ENCODE data around the gene DNAH6. TPM values are rescaled to one million over a fixed set of nuclear protein-coding genes. Genes with fewer than 3 reads are reported as not detected.

Gene DNAH6
- polyA plus RNA-seq, 1 donor (not counting 4 experiments of a cell fraction or from before 2014, with no cell fraction given): 0.05 TPM

DNA sequence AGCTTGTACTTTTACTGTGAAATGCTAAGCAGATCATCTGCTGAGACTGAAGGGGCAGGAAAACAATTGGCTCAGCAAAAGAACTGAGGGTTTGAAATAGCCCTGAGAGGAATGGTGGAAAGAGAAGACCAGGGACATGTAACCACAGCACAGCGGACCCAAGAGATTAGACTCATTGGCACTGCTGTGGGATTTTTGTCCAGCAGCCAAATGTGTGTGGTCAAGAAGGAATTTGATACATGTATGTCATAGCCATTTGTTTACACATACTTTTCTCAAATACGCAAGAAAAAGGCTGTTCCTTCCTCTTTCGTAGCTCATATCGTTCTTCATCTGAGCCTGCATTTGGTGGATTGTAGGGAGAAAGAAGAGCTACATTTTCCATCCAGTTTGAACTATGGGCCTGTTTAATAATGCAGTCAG lies 290.8 kb downstream of the DNAH6 start:
- Histone ChIP-seq H3K4me1 (ENCODE audit: control insufficient read depth, extremely low read depth, insufficient read depth, low read length) (no peaks in the 10 kb centered on the region), H2AFZ (ENCODE audit: control insufficient read depth, low read length) (no peak overlapping the region), H3K9ac (ENCODE audit: control insufficient read depth, extremely low read depth, insufficient read depth, low read length) (no peak overlapping the region), H3K36me3 (ENCODE audit: control insufficient read depth in 2 of 2, extremely low read depth in 1 of 2, insufficient read depth in 2 of 2, low read length in 2 of 2) (no peaks in the 10 kb centered on the region), H3K27ac (ENCODE audit: control insufficient read depth, insufficient read depth, low read length) (no peak overlapping the region), H3K79me2 (ENCODE audit: control insufficient read depth, insufficient read depth, low read length) (no peaks in the 10 kb centered on the region), H4K20me1 (ENCODE audit: control insufficient read depth, extremely low read depth, insufficient read depth, low read length) (no peaks in the 10 kb centered on the region), H3K27me3 (ENCODE audit: control insufficient read depth, extremely low read depth, insufficient read depth, low read length) (no peaks in the 10 kb centered on the region), H3K4me3 (ENCODE audit: control insufficient read depth in 2 of 3, extremely low read depth in 1 of 3, insufficient read depth in 2 of 3, low read depth in 1 of 3, low read length in 3 of 3) (no peak overlapping the region), H3K9me1 (ENCODE audit: control insufficient read depth, extremely low read depth, insufficient read depth, low read length) (no peaks in the 10 kb centered on the region), H3K9me3 (ENCODE audit: control insufficient read depth, low read depth, low read length) (no peaks in the 10 kb centered on the region), H3K4me2 (ENCODE audit: control insufficient read depth, extremely low read depth, insufficient read depth, low read depth, low read length) (no peak overlapping the region)
- no peak for TF ChIP-seq EZH2 (IDR thresholded peaks at IDR 0.05; ENCODE audit: low read length)
- TF ChIP-seq, protein P1, sequence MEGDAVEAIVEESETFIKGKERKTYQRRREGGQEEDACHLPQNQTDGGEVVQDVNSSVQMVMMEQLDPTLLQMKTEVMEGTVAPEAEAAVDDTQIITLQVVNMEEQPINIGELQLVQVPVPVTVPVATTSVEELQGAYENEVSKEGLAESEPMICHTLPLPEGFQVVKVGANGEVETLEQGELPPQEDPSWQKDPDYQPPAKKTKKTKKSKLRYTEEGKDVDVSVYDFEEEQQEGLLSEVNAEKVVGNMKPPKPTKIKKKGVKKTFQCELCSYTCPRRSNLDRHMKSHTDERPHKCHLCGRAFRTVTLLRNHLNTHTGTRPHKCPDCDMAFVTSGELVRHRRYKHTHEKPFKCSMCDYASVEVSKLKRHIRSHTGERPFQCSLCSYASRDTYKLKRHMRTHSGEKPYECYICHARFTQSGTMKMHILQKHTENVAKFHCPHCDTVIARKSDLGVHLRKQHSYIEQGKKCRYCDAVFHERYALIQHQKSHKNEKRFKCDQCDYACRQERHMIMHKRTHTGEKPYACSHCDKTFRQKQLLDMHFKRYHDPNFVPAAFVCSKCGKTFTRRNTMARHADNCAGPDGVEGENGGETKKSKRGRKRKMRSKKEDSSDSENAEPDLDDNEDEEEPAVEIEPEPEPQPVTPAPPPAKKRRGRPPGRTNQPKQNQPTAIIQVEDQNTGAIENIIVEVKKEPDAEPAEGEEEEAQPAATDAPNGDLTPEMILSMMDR (optimal IDR thresholded peaks at IDR 0.05 in 1 of 3, IDR thresholded peaks at IDR 0.05 in 1 of 3, conservative IDR thresholded peaks at IDR 0.05 in 1 of 3; ENCODE audit: extremely low read depth in 1 of 3, insufficient read depth in 2 of 3, low read length in 3 of 3): no peak
- dilution Hi-C loops (cut with MboI; ENCODE audit: extremely low pct_ligation_motif_present, low sequenced_read_pairs): loop anchor here (5.0 kb wide), 1 partner anchor 70 kb away; no protein-coding TSS in a partner anchor
- DNase-seq (ENCODE audit: low read depth, low spot score) (no peak), FAIRE-seq (no peak)

DNA sequence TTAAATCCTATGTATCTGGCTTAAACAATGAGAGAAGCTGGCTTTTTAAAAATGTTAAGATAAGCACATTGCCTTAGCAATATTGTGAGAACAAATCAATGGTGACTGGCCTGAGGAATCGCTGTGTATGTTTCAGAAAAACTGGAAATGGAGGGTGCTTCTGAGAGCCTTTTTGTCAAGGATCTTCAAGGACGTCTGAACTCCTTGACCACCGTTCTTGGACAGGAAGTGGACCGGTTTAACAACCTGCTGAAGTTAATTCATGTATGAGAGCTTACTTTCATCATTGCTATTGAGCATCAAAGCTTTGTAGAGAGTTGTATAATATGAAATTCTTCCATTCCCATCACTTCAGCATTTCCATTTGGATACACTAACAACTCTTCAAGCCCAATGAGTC lies 292.0 kb downstream of the DNAH6 start:
- TF ChIP-seq, protein P1 (optimal IDR thresholded peaks at IDR 0.05 in 1 of 3, IDR thresholded peaks at IDR 0.05 in 1 of 3, conservative IDR thresholded peaks at IDR 0.05 in 1 of 3; ENCODE audit: extremely low read depth in 1 of 3, insufficient read depth in 2 of 3, low read length in 3 of 3): no peak
- TF ChIP-seq EZH2 (IDR thresholded peaks at IDR 0.05; ENCODE audit: low read length): no peak
- FAIRE-seq (no peak), DNase-seq (ENCODE audit: low read depth, low spot score) (no peak)
- H3K36me3 ChIP-seq (ENCODE audit: control insufficient read depth in 2 of 2, extremely low read depth in 1 of 2, insufficient read depth in 2 of 2, low read length in 2 of 2): no peaks in the 10 kb centered on the region
- H4K20me1 ChIP-seq (ENCODE audit: control insufficient read depth, extremely low read depth, insufficient read depth, low read length): no peaks in the 10 kb centered on the region
- H3K9me3 ChIP-seq (ENCODE audit: control insufficient read depth, low read depth, low read length): no peaks in the 10 kb centered on the region
- no peaks in the 10 kb centered on the region for H3K9me1 ChIP-seq (ENCODE audit: control insufficient read depth, extremely low read depth, insufficient read depth, low read length)
- H3K27me3 ChIP-seq (ENCODE audit: control insufficient read depth, extremely low read depth, insufficient read depth, low read length): no peaks in the 10 kb centered on the region
- H3K4me2 ChIP-seq (ENCODE audit: control insufficient read depth, extremely low read depth, insufficient read depth, low read depth, low read length): no peak overlapping the region
- H3K79me2 ChIP-seq (ENCODE audit: control insufficient read depth, insufficient read depth, low read length): no peaks in the 10 kb centered on the region
- no peak overlapping the region for H2AFZ ChIP-seq (ENCODE audit: control insufficient read depth, low read length)
- H3K4me3 ChIP-seq (ENCODE audit: control insufficient read depth in 2 of 3, extremely low read depth in 1 of 3, insufficient read depth in 2 of 3, low read depth in 1 of 3, low read length in 3 of 3): no peak overlapping the region
- H3K4me1 ChIP-seq (ENCODE audit: control insufficient read depth, extremely low read depth, insufficient read depth, low read length): no peaks in the 10 kb centered on the region
- dilution Hi-C loops (cut with MboI; ENCODE audit: extremely low pct_ligation_motif_present, low sequenced_read_pairs): loop anchor here (5.0 kb wide), 1 partner anchor 69 kb away; no protein-coding TSS in a partner anchor
- H3K27ac ChIP-seq (ENCODE audit: control insufficient read depth, insufficient read depth, low read length): no peak overlapping the region
- no peak overlapping the region for H3K9ac ChIP-seq (ENCODE audit: control insufficient read depth, extremely low read depth, insufficient read depth, low read length)
